CD4-positive, alpha-beta T cell treated with Interleukin-10 for 1 hour (primary cell): ENCODE data around the gene CXCL12.

Source experiments
- DNase-seq: peaks from one replicate; pipeline ENCODE4 v3.0.0-alpha.2; 2020

Gene CXCL12

GRCh38 chr10:44383749-44384600 lies 922 bp downstream of the CXCL12 start:
- no peak for DNase-seq

DNA sequence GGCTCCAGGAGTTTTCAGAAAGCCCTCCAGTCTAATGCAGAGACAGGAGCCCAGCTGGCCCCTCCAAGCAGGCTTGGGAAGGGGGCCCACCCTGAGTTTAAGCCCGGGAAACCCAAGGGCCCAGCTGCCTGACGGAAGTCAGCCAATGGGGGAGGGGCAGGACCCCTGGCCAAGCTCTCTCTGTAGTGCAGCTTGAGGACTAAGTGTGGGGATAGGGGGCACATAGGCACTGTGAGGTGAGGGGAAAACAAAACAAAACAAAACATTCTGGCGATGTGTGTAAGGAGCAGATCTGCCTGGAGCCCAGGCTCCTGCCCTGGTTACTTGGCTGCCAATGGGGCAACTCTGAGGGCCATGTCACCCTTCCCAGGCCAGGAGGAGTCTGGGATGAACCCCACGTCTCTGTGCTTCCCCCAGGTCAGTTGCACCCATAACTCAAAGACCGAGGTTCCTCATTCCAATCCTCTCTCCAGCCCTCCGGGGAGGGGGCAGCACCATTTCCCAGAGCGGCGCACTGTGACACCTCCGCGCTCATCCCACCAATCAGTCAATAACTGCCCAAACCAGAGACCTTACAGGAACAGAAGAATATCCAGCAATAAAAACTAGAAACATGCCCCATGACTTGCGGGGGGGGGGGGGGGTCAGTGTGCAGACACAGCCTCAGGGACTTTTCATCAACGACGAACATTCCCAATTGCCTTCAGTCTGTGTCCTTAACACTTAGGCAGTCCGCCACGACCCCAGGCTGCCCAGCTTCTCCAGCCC lies 1.7 kb downstream of the CXCL12 start:
- no peak for DNase-seq

GRCh38 chr10:44382131-44382858 lies 2.6 kb downstream of the CXCL12 start:
- no peak for DNase-seq

- DNase-seq, result no peak
These were observed 3.9 kb downstream of the CXCL12 start for GRCh38 chr10:44380829-44381600.

- DNase-seq, result no peak
These were observed 5.0 kb downstream of the CXCL12 start for GRCh38 chr10:44379907-44380306.

DNA sequence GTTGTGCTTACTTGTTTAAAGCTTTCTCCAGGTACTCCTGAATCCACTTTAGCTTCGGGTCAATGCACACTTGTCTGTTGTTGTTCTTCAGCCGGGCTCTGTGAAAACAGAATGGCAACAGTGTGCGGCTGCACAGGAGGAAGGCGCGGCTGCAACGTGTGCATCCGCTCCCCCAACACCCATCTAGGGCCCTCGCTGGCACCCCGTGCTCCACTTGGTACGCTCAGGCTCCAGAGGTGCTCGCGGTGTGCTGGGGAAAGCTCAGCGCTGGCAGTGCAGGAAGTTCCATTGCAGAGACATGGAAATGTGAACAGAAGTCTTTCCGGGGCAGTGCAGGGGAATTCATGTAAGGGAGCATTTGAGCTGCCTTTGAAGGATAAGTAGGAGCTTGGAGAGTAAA lies 6.3 kb downstream of the CXCL12 start:
- DNase-seq, result no peak

DNA sequence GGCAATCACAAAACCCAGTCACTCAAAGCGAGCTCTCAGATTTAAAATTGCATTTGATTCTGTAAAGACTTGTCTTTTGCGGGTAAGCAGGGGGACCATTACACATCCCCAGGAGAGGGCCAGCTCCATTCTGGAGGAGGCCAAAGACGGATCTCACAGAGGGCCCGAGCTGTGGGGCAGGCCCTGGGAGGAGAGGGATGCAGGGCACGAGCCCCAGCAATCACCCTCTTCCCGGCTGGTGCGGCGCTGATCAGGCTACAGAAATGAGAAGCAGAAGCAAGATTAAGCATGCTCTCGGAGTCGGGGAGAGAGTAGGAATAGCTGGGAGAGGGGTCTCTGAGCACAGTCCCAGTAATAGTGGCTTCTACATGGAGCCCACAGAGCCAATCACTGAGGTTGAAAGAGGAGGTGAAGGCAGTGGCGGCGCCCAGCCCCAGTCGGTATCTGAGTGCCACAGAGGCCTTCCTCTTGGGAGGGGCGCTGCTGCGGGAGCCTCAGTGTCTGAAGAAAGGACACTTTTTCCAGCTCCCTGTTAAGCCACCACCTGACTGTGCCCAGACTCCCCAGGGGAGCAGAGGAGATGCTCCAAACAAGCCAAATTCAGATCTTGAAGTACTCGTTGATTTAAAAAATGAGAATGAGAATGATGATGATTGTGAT lies 7.1 kb downstream of the CXCL12 start:
- DNase-seq, result no peak

DNA sequence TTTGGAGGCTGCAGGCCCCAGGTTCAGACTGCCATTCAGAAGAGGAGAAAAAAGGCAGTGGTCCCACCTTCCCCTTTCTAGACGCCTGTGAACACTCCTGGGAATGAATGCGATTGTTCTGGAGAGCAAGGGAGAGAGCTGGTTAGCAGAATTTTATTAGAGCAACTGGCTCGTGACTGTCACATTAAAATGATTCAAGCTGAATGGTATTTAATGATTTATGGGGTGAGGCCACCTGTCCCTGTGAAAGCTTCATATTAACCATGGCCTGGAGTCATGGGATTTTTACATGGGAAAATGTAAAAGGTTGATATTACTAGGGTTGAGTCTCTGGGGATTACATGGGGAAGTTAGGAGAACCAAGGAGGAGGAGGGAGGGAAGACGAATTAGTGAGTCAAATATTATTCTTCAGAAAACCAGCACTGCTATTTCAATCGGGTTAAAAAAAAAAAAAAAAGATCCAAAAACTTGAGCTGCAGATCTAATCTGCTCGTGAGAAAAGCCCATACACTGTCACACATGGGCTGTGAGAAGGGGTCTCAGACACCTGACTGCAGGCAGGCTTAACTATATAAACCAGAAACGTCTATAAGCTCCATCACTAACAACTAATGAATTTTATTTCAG lies 8.3 kb downstream of the CXCL12 start:
- no peak for DNase-seq

DNA sequence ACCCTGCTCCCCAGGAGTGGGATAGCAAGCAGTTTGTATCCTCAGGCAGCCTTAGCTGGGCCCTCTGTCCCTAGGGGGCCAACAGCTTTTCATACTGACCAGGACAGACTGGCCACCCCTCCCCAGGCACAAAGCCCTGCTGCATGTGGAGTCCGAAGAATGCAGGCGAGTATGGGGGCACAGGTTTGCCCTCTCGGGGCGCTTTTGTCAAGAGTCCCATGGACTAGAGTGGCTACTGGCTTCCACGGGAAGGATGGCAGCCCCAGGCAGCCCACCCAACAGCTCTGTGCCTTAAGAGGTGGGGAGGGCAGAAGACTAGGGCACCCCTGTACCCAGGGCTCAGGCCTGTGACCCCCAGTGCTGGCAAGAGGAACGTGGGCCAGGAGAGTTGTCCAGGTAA lies 10.7 kb downstream of the CXCL12 start:
- DNase-seq, result no peak

DNA sequence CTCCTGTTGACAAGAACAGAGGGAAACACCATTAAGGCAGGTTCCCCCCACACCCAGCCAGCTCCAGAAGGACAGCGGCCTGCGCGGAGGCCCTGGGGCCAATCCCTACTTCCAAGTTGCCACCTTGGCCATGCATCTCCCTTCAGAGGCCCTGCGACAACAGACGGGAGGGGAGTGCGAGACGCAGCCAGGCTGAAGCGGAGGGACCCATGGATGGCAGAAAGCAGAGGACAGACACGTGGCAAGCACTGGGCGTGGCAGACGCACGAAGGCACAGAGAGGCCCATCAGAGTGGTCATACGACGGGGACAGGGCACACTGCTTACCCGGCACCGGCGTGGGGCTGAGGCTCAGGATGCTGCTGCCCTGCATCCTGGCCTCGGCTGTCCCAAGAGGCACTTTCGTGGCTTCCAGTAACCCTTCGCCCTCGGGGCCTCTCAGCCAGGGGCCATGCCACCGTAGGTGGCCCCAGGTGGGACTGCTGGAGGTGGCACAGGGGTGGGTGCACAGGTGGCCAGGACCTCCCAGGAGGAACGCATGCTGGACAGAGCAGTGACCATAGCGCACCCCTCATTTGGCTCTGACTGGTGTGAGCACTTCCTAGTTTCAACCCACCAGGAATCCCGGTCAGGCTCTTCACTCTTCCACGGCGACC lies 11.4 kb downstream of the CXCL12 start:
- no peak for DNase-seq

GRCh38 chr10:44372181-44372580 lies 12.7 kb downstream of the CXCL12 start:
- DNase-seq, result no peak

GRCh38 chr10:44370731-44371248 lies 14.1 kb downstream of the CXCL12 start:
- DNase-seq, result no peak

DNA sequence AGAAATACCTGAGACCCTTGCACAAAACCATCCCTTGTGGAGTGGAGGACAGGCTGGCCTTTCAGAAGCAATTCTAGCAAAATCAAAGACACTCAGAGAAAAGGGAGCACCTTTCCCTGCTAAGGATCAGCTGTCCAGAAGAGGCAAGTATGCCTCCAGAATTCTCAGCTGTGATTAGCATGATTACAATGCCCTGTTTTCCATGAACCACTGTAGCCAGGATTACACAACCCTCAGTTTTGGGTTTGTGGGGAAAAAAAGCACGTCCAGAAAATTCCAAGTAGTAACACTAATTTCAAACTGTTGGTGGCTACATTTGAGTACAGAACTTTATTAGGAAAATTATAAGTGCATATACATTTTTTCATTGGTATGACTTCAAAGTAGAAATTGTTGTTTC lies 15.0 kb downstream of the CXCL12 start:
- DNase-seq, result no peak

DNA sequence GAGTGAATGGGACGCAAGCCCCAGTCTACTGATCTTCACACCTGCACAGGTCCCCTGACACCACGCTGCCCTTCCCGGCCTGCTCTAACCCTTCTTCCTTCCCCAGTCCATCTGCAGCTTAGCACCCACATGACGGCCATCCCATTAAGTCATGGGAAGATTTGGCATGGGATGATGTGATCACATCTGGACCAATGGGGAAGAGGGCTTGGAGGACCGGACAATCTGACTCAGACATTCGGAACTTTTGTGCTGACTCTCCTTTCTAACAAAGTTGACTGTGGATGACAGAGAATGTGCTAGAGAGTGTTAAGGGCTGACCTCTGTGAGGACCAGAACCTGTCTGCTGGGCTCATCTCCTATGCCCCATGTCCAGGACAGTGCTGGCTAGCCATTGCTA lies 15.6 kb downstream of the CXCL12 start:
- DNase-seq, result no peak

- no peak for DNase-seq
These were observed 16.3 kb downstream of the CXCL12 start for GRCh38 chr10:44368637-44369036.

GRCh38 chr10:44366941-44367630 lies 17.8 kb downstream of the CXCL12 start:
- no peak for DNase-seq

GRCh38 chr10:44364566-44364965 lies 20.3 kb downstream of the CXCL12 start:
- DNase-seq, result no peak

DNA sequence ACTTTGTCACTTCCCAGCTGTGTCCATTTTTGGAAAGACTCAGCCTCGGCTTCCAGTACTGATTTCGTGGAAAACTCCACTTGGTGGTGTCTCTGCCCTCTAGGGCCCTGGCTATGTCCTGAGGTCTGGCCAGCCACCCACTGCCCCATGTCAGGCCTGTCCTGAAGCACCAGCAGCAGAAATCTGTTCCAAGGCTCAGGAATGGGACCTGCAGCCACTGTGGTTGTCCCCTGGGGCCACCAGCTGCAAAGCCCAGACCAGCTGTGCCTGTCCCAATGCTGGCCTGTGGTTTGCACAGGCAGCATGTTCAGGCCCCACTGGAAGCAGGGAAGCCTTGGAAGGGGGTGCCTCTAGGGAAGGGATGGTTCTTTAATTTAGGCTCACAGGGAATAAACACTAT lies 21.2 kb downstream of the CXCL12 start:
- DNase-seq, result no peak

- no peak for DNase-seq
These were observed 21.8 kb downstream of the CXCL12 start for GRCh38 chr10:44362866-44363711.
